CD4-positive, alpha-beta T cell treated with Interleukin-17A for 1 hour (primary cell): ENCODE measurements around the gene TMEM156.
"Not testable (repeated sequence)": the region's sequence is repeated elsewhere in the genome, so short reads cannot be mapped to it uniquely, and the experiment has no call there.

ENCODE experiments used
- DNase-seq: peaks from one replicate; pipeline ENCODE4 v3.0.0-alpha.2; 2020

TMEM156 gene

GRCh38 chr4:39043058-39043860, 11.1 kb upstream of the TMEM156 start:
- DNase-seq: no peak

DNA sequence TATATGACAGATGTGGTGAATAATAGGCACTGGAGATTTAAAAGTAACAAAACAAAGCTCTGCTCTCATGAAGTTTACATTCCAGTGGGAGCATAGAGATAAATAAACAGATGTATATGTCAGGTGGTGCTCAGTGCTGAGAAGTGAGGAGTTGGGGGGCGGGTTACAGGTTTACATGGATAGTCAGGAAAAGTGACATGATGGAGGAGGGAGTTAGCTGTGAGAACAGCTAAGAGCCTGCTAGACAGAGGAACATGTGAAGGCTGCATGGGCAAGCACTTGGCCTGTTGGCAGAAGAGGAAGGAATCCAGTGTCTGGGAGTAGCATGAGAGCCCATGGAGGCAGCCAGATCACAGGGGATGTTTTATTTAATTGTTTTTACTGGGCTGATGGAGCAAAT, 10.2 kb upstream of the TMEM156 start:
- DNase-seq: no peak

GRCh38 chr4:39039108-39039507, 6.9 kb upstream of the TMEM156 start:
- no peak for DNase-seq

DNA sequence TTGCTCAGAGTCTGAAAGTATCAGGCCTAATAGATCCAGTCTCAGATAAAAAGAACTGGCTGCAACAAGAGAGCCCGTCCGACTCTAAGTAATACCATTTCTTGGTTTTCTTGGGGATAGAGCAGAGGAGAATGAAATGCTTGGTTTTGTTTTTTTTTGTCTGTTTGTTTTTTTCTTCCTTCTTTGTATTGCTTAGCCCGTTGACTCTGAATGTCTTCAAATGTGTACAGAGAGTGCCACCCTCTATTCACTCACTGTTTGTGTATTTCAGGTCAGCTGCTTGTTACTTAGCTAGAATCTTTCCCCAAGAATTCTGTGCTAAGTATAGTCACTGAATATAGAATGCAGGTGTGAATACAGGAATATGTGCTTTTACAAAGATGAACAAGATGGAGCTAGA, 5.7 kb upstream of the TMEM156 start:
- no peak for DNase-seq

GRCh38 chr4:39037491-39037825, 5.2 kb upstream of the TMEM156 start:
- no peak for DNase-seq

- DNase-seq: no peak
Measured at GRCh38 chr4:39036172-39036571, 4.0 kb upstream of the TMEM156 start.

GRCh38 chr4:39031590-39032020, 604 bp downstream of the TMEM156 start:
- not testable (repeated sequence) for DNase-seq

- no peak for DNase-seq
Measured at GRCh38 chr4:39030725-39031124, 1.5 kb downstream of the TMEM156 start.

GRCh38 chr4:39029752-39030694, 2.2 kb downstream of the TMEM156 start:
- peak; percentile 60 for DNase-seq

DNA sequence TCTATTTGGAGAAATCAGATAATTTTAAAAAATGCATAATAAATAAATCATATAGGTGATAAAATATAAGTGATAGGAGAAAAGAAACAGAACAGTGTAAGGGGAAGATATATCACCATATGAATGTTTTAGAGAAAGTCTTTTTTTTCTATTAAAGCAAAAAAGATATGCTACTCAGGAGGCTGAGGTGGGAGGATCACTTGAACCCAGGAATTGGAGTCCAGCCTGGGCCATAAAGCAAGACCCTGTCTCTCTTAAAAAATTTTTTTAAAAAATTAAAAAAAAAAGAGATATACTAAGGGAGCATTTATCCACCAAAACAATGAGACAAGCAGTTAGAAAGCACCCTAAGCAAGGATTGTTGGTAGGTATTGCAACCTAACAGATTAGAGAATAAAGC, 6.1 kb downstream of the TMEM156 start:
- DNase-seq: no peak

DNA sequence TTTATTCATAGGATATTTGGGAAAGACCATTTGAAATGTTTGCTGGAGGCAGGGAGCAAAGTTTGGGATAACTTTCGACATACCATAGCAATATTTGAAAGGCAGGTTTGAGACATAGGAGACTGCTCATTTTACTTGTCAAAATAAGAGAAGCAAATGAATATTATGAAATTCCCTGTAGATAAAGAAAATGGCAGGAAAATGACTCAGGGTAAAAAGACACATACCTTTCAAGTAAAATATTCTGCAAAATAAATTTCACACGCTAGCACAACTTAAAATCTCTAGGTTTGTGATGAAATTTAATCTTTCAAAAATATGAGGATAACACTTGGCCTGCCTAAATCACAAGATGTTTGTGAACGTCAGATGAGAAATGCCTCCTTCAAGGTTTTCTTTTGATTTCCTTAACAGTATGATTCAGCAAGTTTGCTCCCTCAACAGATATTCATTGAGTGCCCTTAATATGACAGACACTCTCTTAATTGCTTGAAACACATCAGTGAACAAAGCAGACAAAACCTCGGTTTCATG, 6.6 kb downstream of the TMEM156 start:
- no peak for DNase-seq

DNA sequence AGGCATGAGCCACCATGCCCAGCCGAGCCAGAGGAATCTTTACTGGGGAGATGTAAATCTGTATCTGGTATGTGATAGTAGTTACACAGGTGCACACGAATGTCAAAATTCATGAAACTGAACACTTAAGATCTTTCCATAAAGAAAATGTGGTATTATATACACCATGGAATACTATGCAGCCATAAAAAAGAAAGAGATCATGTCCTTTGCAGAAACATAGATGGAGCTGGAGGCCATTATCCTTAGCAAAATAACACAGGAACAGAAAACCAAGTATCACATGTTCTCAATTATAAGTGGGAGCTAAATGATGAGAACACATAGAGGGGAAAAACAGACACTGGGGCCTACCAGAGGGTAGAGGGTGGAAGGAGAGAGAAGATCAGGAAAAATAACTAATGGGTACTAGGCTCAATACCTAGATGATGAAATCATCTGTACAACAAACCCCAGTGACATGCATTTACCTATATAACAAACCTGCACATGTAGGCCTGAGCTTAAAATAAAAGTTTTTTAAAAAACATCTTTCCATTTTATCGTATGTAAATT, 7.8 kb downstream of the TMEM156 start:
- no peak for DNase-seq

GRCh38 chr4:39023059-39023458, 9.2 kb downstream of the TMEM156 start:
- DNase-seq: no peak

DNA sequence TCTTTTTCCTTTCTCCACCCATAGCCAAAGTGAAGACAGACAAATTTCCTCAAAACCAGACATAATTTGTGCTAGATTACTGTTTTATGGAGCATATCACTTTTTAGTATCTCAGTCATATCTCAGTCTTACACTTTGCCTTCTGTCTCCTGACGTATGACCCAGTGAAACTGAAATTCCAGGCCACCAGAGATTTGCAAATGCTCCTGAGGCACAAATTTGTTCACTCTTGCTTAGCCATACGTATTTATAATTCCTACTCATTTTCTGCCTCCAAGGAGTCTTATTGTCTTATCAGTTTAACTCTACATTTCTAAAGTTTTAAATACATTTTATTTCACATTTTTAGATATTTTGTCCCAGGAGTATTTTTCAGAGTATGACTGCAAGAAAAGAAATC, 10.0 kb downstream of the TMEM156 start:
- DNase-seq: no peak

- DNase-seq: no peak
Measured at GRCh38 chr4:39021631-39022030, 10.6 kb downstream of the TMEM156 start.

GRCh38 chr4:39020130-39020529, 12.1 kb downstream of the TMEM156 start:
- no peak for DNase-seq

GRCh38 chr4:39014028-39014427, 18.2 kb downstream of the TMEM156 start:
- DNase-seq: no peak

GRCh38 chr4:39004758-39005157, 27.5 kb downstream of the TMEM156 start:
- no peak for DNase-seq

GRCh38 chr4:39002058-39002457, 30.2 kb downstream of the TMEM156 start:
- not testable (repeated sequence) for DNase-seq

DNA sequence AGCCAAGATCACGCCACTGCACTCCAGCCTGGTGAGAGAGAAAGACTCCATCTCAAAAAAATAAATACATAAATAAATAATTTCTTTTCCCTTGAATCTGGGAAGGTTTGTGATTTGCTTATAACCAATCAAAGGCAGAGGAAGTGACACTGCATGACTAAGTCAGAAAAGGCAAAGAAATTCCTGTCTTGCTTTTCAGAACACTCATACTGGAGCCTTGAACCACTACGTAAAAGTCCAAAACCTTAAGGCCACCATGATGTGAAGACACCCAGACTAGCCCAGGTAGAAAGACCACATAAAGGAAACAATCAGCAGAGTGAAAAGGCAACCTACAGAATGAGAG, 36.6 kb downstream of the TMEM156 start:
- no peak for DNase-seq

DNA sequence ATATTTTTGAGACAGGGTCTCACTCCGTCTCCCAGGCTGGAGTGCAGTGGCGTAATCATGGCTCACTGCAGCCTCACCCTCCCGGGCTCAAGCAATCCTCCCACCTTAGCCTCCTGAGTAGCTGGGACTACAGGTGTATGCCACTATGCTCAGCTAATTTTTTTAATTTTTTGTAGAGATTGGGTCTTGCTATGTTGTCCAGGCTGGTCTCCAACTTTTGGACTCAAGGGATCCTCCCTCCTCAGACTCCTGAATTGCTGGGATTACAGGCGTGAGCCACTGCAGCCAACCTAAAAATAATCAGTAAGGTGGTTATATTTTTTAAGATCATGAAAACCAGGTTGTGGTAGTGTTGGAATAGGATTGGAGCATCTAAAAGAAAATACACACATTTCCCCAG, 38.1 kb downstream of the TMEM156 start:
- DNase-seq: no peak

- DNase-seq: no peak
Measured at GRCh38 chr4:38993683-38994082, 38.5 kb downstream of the TMEM156 start.

DNA sequence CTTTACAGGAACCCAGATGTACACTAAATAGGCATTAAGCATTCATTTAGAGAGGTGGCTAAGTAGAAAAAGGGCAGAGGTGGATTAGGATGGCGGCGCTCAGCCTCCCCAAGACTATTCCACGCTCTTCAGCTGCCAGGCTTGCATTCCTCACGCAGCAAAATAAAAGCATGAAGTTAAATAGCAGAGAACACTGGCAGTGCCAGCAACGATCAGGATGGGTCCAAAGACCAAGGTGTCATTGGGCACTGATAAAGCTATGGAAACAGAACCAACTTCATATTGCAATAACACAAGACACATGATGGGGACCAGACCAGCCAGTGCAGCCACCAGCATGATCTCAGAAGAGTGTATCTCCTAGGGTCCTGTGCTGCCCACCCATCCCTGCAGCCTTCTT, 42.0 kb downstream of the TMEM156 start:
- no peak for DNase-seq

GRCh38 chr4:38989487-38989886, 42.7 kb downstream of the TMEM156 start:
- DNase-seq: no peak
